ENCODE results near the gene ASXL3. TPM values are rescaled to one million over a fixed set of nuclear protein-coding genes. Genes with fewer than 3 reads are reported as not detected.

Gene ASXL3
- total and polyA plus RNA-seq, 9 of the 15 experiments (the other 6 are each of a cell fraction or from before 2014, with no cell fraction given) = not detected

GRCh38 chr18:33603454-33603853 is 25.4 kb downstream of the ASXL3 start (continued):
- TF ChIP-seq CHD7 (IDR thresholded peaks at IDR 0.05; ENCODE audit: low read depth, low read length) = no peak
- no peak for TF ChIP-seq NFIX (CRISPR knock-in tag; IDR thresholded peaks at IDR 0.05; ENCODE audit: low read depth)
- no peak for TF ChIP-seq ZBTB12 (CRISPR knock-in tag; IDR thresholded peaks at IDR 0.05)
- TF ChIP-seq THAP12 (CRISPR knock-in tag; IDR thresholded peaks at IDR 0.05) = no peak
- TF ChIP-seq GTF2E2 (tag; IDR thresholded peaks at IDR 0.05) = no peak
- no peak for TF ChIP-seq KLF16 (IDR thresholded peaks at IDR 0.05)
- TF ChIP-seq YY1 (IDR thresholded peaks at IDR 0.05; ENCODE audit: borderline replicate concordance in 1 of 3, control insufficient read depth in 1 of 3, extremely low read depth in 1 of 3, insufficient read depth in 3 of 3, insufficient read length in 1 of 3, insufficient replicate concordance in 2 of 3, low read depth in 1 of 3, low read length in 2 of 3) = no peak
- TF ChIP-seq POLR2B (IDR thresholded peaks at IDR 0.05; ENCODE audit: low read depth, partially characterized antibody) = no peak
- no peak for TF ChIP-seq HSF4 (CRISPR knock-in tag; IDR thresholded peaks at IDR 0.05; ENCODE audit: borderline replicate concordance)
- no peak for TF ChIP-seq BRF2 (IDR thresholded peaks at IDR 0.05; ENCODE audit: borderline replicate concordance, insufficient read depth, insufficient read length)
- no peak for TF ChIP-seq ZC3H11A (IDR thresholded peaks at IDR 0.05; ENCODE audit: low read depth, low read length)

All from K562 (cell line).